MG63 (cell line): Measurements from ENCODE around the gene SLC29A3. TPM values are rescaled to one million over a fixed set of nuclear protein-coding genes. Genes with fewer than 3 reads are reported as not detected.
"Not testable (repeated sequence)": the region's sequence is repeated elsewhere in the genome, so short reads cannot be mapped to it uniquely, and the experiment has no call there.

Experiments
- DNase-seq: peaks from one replicate; pipeline ENCODE4 v3.0.0-alpha.2; 2020
- H3K27me3 ChIP-seq: fragments of 250-450 bp; sonication (Bioruptor Pico); 2 replicates; pipeline ENCODE4 v1.5.1; 2020; ENCODE audit warnings: mild to moderate bottlenecking, moderate library complexity
- H3K36me3 ChIP-seq: fragments of 250-450 bp; sonication (Bioruptor Pico); 2 replicates; pipeline ENCODE4 v1.5.1; 2020; ENCODE audit warnings: mild to moderate bottlenecking, moderate library complexity
- H3K4me3 ChIP-seq: fragments of 250-450 bp; sonication (Bioruptor Pico); 2 replicates; pipeline ENCODE4 v1.5.1; 2020; ENCODE audit warnings: mild to moderate bottlenecking, moderate library complexity
- H3K9me3 ChIP-seq: fragments of 250-450 bp; sonication (Bioruptor Pico); 2 replicates; pipeline ENCODE4 v1.5.1; 2020; ENCODE audit warnings: mild to moderate bottlenecking, moderate library complexity
- total RNA-seq: library from RNA; depleted of rRNA; stranded (reverse); fragments of >200 nt; shearing (Covaris generic); gene quantifications from 2 replicates; pipeline ENCODE4 v1.2.3, GENCODE V29; 2014; ENCODE audit warnings: low replicate concordance; rRNA removed

Gene SLC29A3
- total RNA-seq = 0.92 TPM in 1 of 2 replicates, not detected in the other

DNA sequence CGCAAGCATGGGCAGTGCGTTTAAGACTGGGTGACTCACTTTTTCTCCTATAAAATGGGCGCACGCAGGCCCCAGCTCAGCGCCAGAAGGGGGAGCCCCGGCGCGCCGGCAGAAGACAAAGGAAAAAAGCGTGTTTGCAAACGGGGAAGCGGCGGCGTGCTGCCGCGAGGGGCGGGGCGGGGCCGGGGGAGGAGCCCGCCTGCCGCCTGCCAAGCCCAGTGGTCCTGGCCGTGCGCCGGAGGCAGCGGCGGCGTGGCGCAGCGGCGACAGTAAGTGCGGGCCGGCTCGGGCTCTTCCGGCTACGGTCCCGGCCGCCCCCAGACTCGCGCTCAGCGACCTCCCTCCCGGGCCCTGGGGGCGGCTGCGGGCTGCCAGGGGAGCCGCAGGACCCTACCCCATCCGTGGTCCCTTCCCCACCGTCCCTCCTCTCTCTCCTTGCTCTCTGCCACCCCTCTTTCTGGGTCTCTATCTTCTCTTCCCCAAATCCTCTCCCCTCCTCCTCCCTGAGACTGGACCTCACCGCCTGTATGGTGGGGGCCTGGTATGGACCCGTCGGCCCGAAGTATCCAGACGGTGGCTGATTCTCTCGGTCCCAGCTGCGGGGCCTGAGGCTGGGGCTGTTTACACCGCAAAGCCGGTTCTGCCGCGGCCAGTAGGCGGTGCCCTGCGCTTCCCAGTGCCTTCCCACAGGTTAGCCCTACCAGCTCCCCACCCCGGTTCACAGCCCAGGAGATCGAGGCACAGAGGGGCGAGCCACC lies at the start of gene SLC29A3:
Gene SLC29A3, plus strand, starts transcription at position 218 of the 758 bp plus-strand sequence. Its CDS starts 51 bp downstream, at position 269.
- H3K4me3 ChIP-seq = peak within 1 kb of the TSS; percentile 70
- peak; percentile 81 for DNase-seq
- H3K9me3 ChIP-seq = no peaks in the 10 kb centered on the region
- H3K27me3 ChIP-seq = no peaks in the 10 kb centered on the region
- H3K36me3 ChIP-seq = no peaks in the 10 kb centered on the region; the same call in 1 of the 2 replicates

DNA sequence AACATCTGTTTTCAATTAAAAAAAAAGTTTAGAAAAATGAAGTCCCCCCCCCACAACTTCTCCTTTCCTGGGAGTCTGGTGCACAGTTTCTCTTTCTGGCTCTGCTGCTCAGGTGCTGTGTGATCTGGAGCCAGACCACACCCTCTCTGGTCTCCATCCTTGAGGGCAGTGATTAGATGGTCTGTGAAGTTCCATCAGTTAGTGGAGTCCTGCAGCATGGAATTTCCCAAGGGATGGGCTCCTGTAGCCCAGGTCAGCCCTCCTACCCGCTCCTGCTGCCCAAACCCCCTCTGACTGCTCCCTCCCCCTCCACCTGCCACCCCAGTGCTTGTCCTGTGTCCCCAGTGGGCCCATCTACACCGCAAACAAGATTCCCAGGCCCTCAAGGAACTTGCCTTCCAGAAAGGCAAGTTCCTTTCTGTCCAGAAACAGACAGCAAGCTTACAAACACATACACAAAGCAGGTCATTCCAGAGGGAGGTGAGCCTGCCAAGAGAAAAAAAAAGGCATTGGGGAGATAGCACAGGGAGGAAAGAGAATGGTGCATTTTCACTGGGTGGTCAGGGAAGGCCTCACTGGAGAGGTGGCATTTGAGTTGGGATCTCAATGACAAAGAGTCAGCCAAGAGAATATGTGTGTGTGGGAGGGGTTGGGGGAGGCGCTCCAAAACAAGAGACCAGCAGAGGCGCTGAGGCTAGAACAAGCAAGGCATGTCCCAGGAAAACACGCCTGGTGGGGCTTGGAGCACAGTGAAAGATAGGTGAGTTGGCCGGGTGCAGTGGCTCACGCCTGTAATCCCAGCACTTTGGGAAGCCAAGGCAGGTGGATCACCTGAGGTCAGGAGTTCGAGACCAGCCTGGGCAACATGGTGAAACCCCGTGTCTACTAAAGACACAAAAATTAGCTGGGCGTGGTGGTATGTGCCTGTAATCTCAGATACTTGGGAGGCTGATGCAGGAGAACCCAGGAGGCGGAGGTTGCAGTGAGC lies 49.5 kb upstream of the SLC29A3 start:
- no peaks in the 10 kb centered on the region for H3K36me3 ChIP-seq
- H3K4me3 ChIP-seq = no peak overlapping the region
- H3K9me3 ChIP-seq = no peaks in the 10 kb centered on the region
- no peak for DNase-seq
- no peaks in the 10 kb centered on the region for H3K27me3 ChIP-seq

DNA sequence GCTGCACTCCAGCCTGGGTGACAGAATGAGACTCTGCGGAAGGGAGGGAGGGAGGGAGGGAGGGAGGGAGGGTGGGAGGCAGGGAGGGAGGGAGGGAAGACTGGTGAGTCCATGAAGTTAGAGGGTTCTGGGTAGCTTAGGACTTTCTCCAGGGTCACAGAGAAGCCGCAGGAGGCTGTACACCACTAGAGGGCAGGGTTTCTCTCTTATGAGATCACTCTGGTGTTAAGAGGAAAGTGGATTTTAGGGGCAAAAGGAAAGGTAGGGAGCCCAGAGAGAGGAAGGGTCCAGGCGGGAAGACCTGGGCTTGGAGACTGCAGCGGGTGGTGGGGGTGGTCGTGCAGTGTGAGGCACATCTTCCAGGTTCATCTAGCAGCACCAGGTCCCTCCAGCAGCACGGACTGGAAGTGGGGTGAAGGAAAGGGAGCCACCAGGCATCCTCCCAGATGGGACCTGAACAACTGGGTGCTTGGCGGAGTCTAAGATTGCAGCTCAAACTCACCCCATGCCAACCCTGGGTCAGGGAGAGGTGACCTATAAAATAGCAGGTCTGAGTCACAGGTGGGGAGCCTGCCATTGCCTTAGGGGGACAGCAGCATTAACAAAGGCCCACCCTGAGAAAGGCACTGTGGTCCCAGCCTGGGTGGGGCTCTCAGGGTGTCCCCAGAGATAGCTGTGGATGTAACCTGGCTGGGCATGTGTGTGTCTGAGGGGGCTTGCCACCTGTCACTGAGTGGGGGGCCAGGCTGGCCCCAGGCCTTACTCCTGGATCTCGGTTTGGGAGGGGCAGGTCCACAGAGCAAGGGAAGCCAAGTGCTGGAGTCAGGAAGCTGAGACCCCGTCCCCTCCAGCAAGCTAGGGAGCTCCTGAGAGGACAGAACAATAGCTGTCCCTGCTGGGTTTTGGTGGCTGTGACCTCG lies 48.5 kb upstream of the SLC29A3 start:
- peak; percentile 47 for DNase-seq
- no peak overlapping the region for H3K4me3 ChIP-seq

DNA sequence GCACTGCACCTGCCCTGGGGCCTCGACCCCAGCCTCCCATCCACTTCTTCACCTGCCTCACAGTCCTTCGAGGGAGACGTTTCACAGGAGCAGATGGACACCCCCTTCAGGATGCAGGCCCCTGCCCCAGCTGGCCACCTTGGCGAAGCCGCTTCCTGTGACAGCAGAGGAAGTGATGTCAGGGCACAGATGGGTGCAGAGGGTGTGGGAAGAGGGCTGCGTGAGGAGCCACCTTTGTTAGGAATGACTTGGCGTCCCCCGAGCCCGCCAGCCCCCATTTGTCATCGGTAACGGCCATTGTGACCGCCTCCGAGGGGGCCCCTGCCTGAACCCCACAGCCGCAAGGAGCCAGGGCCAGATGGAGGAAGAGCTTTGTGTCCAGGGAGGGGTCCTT lies 47.4 kb upstream of the SLC29A3 start:
- no peak for DNase-seq
- Histone ChIP-seq H3K9me3 (no peaks in the 10 kb centered on the region), H3K27me3 (no peaks in the 10 kb centered on the region), H3K36me3 (no peaks in the 10 kb centered on the region), H3K4me3 (no peak overlapping the region)

More for the DNA sequence above, 48.5 kb upstream of the SLC29A3 start:
- H3K9me3 ChIP-seq = no peaks in the 10 kb centered on the region
- H3K36me3 ChIP-seq = no peaks in the 10 kb centered on the region
- H3K27me3 ChIP-seq = no peaks in the 10 kb centered on the region

DNA sequence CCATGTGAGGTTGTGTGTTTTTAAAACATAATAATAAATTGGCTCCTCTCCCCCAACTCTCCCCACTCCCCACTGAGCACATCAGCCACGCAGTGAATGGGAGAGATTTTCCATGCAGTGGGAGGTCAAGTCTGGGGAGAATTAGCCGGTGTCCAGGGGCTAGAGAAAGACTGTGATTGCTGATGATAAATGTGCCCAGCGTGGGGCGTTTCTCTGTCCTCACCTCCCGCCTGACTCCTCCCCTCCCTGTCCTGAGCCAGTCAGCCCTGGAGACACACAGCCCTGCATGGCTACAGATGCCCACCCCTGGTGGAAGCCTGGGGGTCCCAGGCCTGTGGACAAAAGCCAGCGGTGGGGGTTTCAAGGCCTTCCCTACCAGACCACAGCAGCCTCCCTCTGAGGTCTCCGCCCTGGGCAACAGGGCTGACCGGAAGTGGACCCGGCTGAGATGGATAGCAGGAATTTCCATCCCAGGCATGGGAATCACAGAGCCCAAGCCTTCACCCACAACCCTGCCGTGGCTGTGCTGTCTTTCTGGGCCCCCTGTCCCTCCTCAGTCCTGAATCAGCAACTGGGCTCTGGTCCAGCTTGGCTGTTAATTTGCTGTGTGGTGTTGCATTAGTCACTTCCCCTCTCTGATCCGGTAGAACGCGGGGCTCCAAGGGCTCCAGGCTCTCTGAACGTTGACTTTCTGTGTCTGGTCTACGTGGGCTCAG lies 46.8 kb upstream of the SLC29A3 start:
- peak; percentile 79 for DNase-seq
- H3K36me3 ChIP-seq = no peaks in the 10 kb centered on the region
- H3K4me3 ChIP-seq = no peak overlapping the region
- H3K27me3 ChIP-seq = no peaks in the 10 kb centered on the region
- no peaks in the 10 kb centered on the region for H3K9me3 ChIP-seq

DNA sequence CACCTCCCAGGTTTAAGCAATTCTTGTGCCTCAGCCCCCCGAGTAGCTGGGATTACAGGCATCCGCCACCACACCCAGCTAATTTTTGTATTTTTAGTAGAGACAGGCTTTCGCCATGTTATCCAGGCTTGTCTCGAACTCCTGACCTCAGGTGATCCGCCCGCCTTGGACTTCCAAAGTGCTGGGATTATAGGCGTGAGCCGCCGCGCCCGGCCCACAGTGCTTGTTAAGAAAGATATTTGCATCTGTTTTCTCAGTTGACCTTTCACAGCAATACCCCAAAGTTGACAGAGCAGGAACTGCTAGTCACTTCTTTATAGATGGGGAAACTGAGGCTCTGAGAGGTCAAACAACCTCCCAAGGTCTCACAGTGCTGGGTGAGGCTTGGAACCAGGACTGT lies 46.1 kb upstream of the SLC29A3 start:
- not testable (repeated sequence) for H3K4me3 ChIP-seq, DNase-seq, H3K9me3 ChIP-seq, H3K36me3 ChIP-seq, H3K27me3 ChIP-seq

GRCh38 chr10:71273506-71273905 lies 45.6 kb upstream of the SLC29A3 start:
- DNase-seq = no peak
- H3K27me3 ChIP-seq = no peaks in the 10 kb centered on the region
- no peak overlapping the region for H3K4me3 ChIP-seq
- H3K9me3 ChIP-seq = no peaks in the 10 kb centered on the region
- H3K36me3 ChIP-seq = no peaks in the 10 kb centered on the region

DNA sequence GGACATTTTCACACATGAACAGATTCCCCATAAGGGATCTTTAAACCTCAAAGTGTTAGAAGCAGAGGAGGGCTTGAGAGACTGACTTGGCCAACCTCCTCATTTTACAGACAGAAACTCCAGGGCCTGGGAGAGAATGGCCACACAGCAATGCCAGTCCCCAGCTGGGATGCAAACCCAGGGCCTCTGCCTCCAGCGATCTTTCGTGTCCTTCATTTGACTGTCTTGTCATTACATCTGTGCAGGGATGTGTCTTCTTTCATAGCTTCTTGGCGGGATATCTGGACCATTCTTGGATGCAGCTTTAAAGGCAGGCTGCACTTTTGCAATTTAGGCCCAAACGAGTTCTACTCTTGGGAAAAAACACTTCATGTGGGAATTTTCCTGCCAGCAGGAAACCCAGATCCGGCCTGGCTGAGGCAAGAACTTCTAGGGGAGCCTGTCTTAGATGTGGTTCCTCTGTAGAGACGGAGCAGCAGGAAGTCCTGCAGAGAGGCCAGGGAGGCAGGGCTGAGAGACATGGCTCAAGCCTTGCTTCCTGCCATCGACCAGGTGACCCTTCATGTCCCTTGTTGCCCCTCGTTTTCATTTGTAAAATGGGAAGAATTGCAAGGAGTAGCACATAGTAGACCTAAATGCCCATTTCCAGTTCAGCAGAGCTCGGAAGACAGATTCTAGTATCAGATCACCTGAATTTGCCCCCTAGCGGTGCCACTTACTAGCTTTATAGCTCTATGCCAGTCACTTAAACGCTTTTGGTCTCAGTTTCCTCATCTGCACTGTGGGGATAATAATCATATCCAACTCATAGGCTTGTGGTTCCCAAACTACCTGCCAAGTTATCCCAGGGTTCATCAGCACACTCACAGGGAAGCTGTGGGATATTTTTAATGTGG lies 43.9 kb upstream of the SLC29A3 start:
- Histone ChIP-seq H3K36me3 (no peaks in the 10 kb centered on the region), H3K27me3 (no peaks in the 10 kb centered on the region), H3K9me3 (no peaks in the 10 kb centered on the region), H3K4me3 (no peak overlapping the region)
- no peak for DNase-seq

GRCh38 chr10:71276873-71277272 lies 42.2 kb upstream of the SLC29A3 start:
- Histone ChIP-seq H3K4me3 (no peak overlapping the region), H3K27me3 (no peaks in the 10 kb centered on the region), H3K36me3 (no peaks in the 10 kb centered on the region), H3K9me3 (no peaks in the 10 kb centered on the region)
- DNase-seq = no peak

GRCh38 chr10:71277914-71278665 lies 41.0 kb upstream of the SLC29A3 start:
- DNase-seq = no peak
- H3K9me3 ChIP-seq = no peaks in the 10 kb centered on the region
- H3K36me3 ChIP-seq = no peaks in the 10 kb centered on the region
- H3K4me3 ChIP-seq = no peak overlapping the region
- H3K27me3 ChIP-seq = no peaks in the 10 kb centered on the region

DNA sequence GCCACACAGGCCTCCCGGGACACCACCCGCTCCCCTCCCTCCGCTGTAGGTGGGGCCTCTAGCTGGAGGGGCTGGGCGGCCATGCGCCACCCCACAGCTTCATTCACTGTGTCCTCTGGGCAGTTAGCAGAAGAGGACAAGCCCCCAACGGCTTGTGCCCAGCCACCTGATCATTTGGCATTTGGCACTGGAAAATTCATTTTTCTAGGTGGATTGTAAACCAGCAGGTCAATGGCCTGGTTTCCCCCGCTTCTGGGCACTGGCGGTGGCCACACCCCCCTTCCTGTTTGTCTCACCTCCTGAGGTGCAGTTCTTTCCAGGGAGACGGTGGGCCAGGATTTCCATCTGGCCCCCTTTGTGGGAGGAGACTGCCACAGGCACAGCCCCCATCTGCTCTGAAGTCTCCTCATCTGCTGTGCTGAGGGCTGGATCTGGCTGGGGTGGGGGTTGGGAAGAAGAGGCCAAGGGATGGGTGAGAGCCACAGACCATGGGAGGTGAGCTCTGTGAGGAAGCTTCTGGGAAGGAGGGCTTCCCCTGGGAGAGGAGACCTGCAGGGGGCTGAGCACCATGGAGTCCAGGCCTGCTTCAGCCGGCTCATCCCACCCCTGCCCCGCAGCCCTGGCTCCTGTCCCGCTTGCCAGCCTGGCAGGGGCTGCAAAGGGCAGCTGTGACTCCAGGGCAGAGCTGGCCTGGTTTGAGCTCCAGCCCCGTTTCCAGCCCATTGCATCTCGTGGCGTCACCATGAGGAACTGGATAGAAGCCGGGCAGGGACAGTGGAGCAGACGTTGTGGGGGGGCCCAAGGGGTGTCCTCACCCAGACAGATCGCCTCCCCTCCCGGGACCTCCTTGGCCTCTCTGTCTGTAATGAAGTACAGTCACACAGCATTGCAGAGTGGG lies 40.1 kb upstream of the SLC29A3 start:
- Histone ChIP-seq H3K9me3 (no peaks in the 10 kb centered on the region), H3K27me3 (no peaks in the 10 kb centered on the region), H3K36me3 (no peaks in the 10 kb centered on the region), H3K4me3 (no peak overlapping the region)
- DNase-seq = no peak

DNA sequence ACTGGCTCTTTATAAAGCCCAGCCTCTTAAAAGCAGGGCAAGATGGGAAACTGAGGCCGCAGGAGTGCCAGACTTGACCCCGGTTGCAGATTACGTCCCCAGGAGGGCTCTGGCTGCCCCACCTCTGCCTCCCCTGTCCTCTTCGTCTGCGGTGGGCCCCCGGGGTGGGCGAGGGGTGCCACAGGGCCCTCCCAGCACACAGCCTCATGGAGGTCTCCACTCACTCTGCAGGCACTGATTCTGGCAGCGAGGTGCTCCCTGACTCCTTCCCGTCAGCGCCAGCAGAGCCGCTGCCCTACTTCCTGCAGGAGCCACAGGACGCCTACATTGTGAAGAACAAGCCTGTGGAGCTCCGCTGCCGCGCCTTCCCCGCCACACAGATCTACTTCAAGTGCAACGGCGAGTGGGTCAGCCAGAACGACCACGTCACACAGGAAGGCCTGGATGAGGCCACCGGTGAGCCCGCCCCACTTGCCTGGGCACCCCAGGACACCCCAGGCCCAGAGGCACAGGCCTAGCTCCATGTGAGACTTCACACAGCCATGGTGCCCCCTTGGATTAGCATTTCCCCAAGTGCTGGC lies 39.4 kb upstream of the SLC29A3 start:
- no peak overlapping the region for H3K4me3 ChIP-seq
- H3K27me3 ChIP-seq = no peaks in the 10 kb centered on the region
- H3K36me3 ChIP-seq = no peaks in the 10 kb centered on the region
- DNase-seq = no peak
- H3K9me3 ChIP-seq = no peaks in the 10 kb centered on the region

DNA sequence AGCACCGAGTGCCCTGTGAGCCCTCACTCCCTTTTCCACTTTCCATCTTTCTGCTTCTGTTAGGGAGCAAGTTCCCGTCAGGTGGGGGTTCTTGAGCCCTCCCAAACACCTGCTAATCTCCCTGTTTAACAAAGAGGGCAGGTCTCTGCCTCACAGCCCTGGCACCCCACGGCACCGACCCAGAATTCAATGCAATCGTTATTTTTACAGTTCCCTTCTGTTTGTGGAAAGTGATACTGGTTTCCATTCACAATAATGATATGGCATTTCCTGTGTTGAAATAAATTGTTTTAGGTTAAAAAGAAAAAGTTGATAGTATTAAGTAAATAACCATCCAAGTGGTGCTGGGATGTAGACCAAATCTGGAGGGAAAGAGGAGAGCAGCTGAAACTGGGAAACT lies 38.8 kb upstream of the SLC29A3 start:
- H3K36me3 ChIP-seq = no peaks in the 10 kb centered on the region
- DNase-seq = no peak
- H3K4me3 ChIP-seq = no peak overlapping the region
- H3K9me3 ChIP-seq = no peaks in the 10 kb centered on the region
- H3K27me3 ChIP-seq = no peaks in the 10 kb centered on the region
